ENCODE measurements around the gene PRR5L.

PRR5L gene

GRCh38 chr11:36295926-36296325, at the start of gene PRR5L:
TSS of gene PRR5L (plus strand) at chr11:36296288. CDS start at chr11:36401122, 104,834 bp downstream.
- no peak for DNase-seq (ENCODE audit: low read depth in 3 of 3)

- no peak for DNase-seq (ENCODE audit: low read depth in 3 of 3)
These were observed 48.6 kb upstream of the PRR5L start for GRCh38 chr11:36247493-36247892.

GRCh38 chr11:36248436-36248835, 47.7 kb upstream of the PRR5L start:
- no peak for DNase-seq (ENCODE audit: low read depth in 3 of 3)

GRCh38 chr11:36249246-36249645, 46.8 kb upstream of the PRR5L start:
- no peak for DNase-seq (ENCODE audit: low read depth in 3 of 3)

GRCh38 chr11:36251823-36252222, 44.3 kb upstream of the PRR5L start:
- no peak for DNase-seq (ENCODE audit: low read depth in 3 of 3)

GRCh38 chr11:36253238-36253637, 42.9 kb upstream of the PRR5L start:
- no peak for DNase-seq (ENCODE audit: low read depth in 3 of 3)

- DNase-seq (ENCODE audit: low read depth in 3 of 3) = no peak
These were observed 41.4 kb upstream of the PRR5L start for GRCh38 chr11:36254713-36255112.

- no peak for DNase-seq (ENCODE audit: low read depth in 3 of 3)
These were observed 38.7 kb upstream of the PRR5L start for GRCh38 chr11:36257351-36257750.

- DNase-seq (ENCODE audit: low read depth in 3 of 3) = no peak
These were observed 37.2 kb upstream of the PRR5L start for GRCh38 chr11:36258730-36259360.

GRCh38 chr11:36261094-36261493, 35.0 kb upstream of the PRR5L start:
- DNase-seq (ENCODE audit: low read depth in 3 of 3) = no peak

GRCh38 chr11:36264011-36264972, 31.8 kb upstream of the PRR5L start:
- DNase-seq (ENCODE audit: low read depth in 3 of 3) = no peak

- no peak for DNase-seq (ENCODE audit: low read depth in 3 of 3)
These were observed 31.1 kb upstream of the PRR5L start for GRCh38 chr11:36264973-36265344.

GRCh38 chr11:36265793-36266628, 30.1 kb upstream of the PRR5L start:
- peak; percentile 11 to 33 (median 22) for DNase-seq (ENCODE audit: low read depth in 3 of 3)

GRCh38 chr11:36266767-36267166, 29.3 kb upstream of the PRR5L start:
- DNase-seq (ENCODE audit: low read depth in 3 of 3) = no peak

GRCh38 chr11:36268337-36268985, 27.6 kb upstream of the PRR5L start:
- DNase-seq (ENCODE audit: low read depth in 3 of 3) = no peak

GRCh38 chr11:36270701-36271100, 25.4 kb upstream of the PRR5L start:
- no peak for DNase-seq (ENCODE audit: low read depth in 3 of 3)

GRCh38 chr11:36271794-36272407, 24.2 kb upstream of the PRR5L start:
- no peak for DNase-seq (ENCODE audit: low read depth in 3 of 3)

- no peak for DNase-seq (ENCODE audit: low read depth in 3 of 3)
These were observed 23.0 kb upstream of the PRR5L start for GRCh38 chr11:36273110-36273509.

- no peak for DNase-seq (ENCODE audit: low read depth in 3 of 3)
These were observed 21.7 kb upstream of the PRR5L start for GRCh38 chr11:36274414-36274813.

- DNase-seq (ENCODE audit: low read depth in 3 of 3) = no peak
These were observed 17.4 kb upstream of the PRR5L start for GRCh38 chr11:36278531-36279282.
